ENCODE data around the gene RNF5.
"Not testable (repeated sequence)": the region's sequence is repeated elsewhere in the genome, so short reads cannot be mapped to it uniquely, and the experiment has no call there.

The RNF5 gene

GRCh38 chr6:32176476-32177182 lies 1.6 kb upstream of the RNF5 start:
- no peak for DNase-seq

GRCh38 chr6:32177183-32177787 lies 920 bp upstream of the RNF5 start:
- no peak for DNase-seq

- DNase-seq = no peak
Measured at GRCh38 chr6:32178547-32179440, 589 bp downstream of the RNF5 start.

- DNase-seq = no peak
Measured at GRCh38 chr6:32179766-32180405, 1.7 kb downstream of the RNF5 start.

- DNase-seq = no peak
Measured at GRCh38 chr6:32181148-32181702, 3.0 kb downstream of the RNF5 start.

- no peak for DNase-seq
Measured at GRCh38 chr6:32181915-32182529, 3.8 kb downstream of the RNF5 start.

- DNase-seq = no peak
Measured at GRCh38 chr6:32182555-32182981, 4.4 kb downstream of the RNF5 start.

GRCh38 chr6:32183030-32183429 lies 4.8 kb downstream of the RNF5 start:
- no peak for DNase-seq

GRCh38 chr6:32183483-32184083 lies 5.4 kb downstream of the RNF5 start:
- DNase-seq = no peak

- DNase-seq = no peak
Measured at GRCh38 chr6:32184084-32184640, 6.0 kb downstream of the RNF5 start, which contains the start of gene AGER. Gene AGER (minus strand): TSS chr6:32184253. CDS start chr6:32184222, 31 bp downstream.

GRCh38 chr6:32185681-32186131 lies 7.5 kb downstream of the RNF5 start:
- peak; percentile 45 for DNase-seq

GRCh38 chr6:32186151-32186840 lies 8.1 kb downstream of the RNF5 start:
- DNase-seq = not testable (repeated sequence)

GRCh38 chr6:32187009-32187709 lies 9.0 kb downstream of the RNF5 start:
- no peak for DNase-seq

GRCh38 chr6:32187725-32188380 lies 9.6 kb downstream of the RNF5 start:
- not testable (repeated sequence) for DNase-seq

GRCh38 chr6:32188381-32189068 lies 10.3 kb downstream of the RNF5 start:
- no peak for DNase-seq

- DNase-seq = no peak
Measured at GRCh38 chr6:32189069-32189741, 11.0 kb downstream of the RNF5 start.

GRCh38 chr6:32189742-32190053 lies 11.5 kb downstream of the RNF5 start:
- DNase-seq = no peak

All from effector CD4-positive, alpha-beta T cell (primary cell).